Measurements from ENCODE around the gene TREX2.

DNA sequence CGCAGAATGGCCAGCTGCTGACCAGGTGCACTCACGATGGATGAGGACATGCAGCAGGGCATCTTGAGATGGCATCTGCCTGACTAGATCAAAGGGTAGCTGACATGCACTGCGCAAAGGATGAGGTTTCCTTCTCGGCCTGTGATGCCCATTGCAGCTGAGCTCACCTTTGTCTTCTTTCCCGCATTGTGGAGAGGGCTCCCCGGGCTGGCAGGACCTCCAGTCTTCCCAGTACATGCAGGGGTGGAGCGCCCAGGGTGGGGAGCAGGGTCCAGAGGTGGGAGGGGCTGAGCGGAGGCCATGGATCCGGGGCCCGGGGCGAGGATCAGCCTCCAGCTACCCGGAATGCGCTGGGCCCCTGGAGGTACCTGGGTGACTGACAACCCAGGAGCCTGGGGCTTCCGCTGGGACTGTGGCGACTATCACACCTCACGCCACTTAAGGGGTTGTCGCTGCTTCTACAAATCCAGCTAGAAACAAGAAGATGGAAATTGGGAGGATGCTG is 12.0 kb downstream of the TREX2 start:
- TF ChIP-seq, protein P1, sequence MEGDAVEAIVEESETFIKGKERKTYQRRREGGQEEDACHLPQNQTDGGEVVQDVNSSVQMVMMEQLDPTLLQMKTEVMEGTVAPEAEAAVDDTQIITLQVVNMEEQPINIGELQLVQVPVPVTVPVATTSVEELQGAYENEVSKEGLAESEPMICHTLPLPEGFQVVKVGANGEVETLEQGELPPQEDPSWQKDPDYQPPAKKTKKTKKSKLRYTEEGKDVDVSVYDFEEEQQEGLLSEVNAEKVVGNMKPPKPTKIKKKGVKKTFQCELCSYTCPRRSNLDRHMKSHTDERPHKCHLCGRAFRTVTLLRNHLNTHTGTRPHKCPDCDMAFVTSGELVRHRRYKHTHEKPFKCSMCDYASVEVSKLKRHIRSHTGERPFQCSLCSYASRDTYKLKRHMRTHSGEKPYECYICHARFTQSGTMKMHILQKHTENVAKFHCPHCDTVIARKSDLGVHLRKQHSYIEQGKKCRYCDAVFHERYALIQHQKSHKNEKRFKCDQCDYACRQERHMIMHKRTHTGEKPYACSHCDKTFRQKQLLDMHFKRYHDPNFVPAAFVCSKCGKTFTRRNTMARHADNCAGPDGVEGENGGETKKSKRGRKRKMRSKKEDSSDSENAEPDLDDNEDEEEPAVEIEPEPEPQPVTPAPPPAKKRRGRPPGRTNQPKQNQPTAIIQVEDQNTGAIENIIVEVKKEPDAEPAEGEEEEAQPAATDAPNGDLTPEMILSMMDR (IDR thresholded peaks at IDR 0.05), result no peak
- no peak for TF ChIP-seq POLR2A (IDR thresholded peaks at IDR 0.05)
